Naive B cell (primary cell): ENCODE measurements around the gene TMEM41B. TPM values are rescaled to one million over a fixed set of nuclear protein-coding genes. Genes with fewer than 3 reads are reported as not detected.

Source experiments
- polyA plus RNA-seq, 6 donors: library from polyadenylated mRNA; unstranded; fragments of 300-500 nt; fragmentation: Illumina TruSeq; gene quantifications; one replicate each; pipeline ENCODE4 v1.2.3, GENCODE V29; 2021; ENCODE audit warnings: low read depth in 6 of 6

Gene TMEM41B
- polyA plus RNA-seq, 6 donors from 2014 or later, result 5.2 to 10.4 (median 6.0) TPM

Other genes starting within 250 kb of the TMEM41B start
- not detected for gene SCUBE2, start 223.0 kb downstream of the TMEM41B start, polyA plus RNA-seq
- gene DENND5A, start 49.2 kb downstream of the TMEM41B start, polyA plus RNA-seq, result 10 to 100 TPM; 12.1 to 22.9 (median 17.3) TPM
- gene IPO7, start 70.1 kb upstream of the TMEM41B start, polyA plus RNA-seq, result 10 to 100 TPM in 1 of 6 donors, 1 to 10 TPM in 5; 3.8 to 33.4 (median 5.5) TPM
- gene ZNF143, start 146.4 kb upstream of the TMEM41B start, polyA plus RNA-seq, result 10 to 100 TPM; 16.0 to 46.8 (median 34.9) TPM